Body of pancreas (tissue), 4 donors: Measurements from ENCODE around the gene MESP2.

Experiments used
- POLR2A ChIP-seq, 3 donors: fragments of 450-650 bp; IDR thresholded peaks; one replicate each; pipeline ENCODE4 v1.6.1; 2016; ENCODE audit warnings: antibody characterized with exemption in 3 of 3, mild to moderate bottlenecking in 2 of 3
- TF ChIP-seq, protein P1 (sequence below), 7 experiments: fragments of 450-650 bp in 4 of 7; fragments of 200-600 bp in 3 of 7; sonication (generic) in 3 of 7; IDR thresholded peaks; one replicate each; pipeline ENCODE4 v1.5.1; 2016 to 2019; ENCODE audit warnings: antibody characterized with exemption in 7 of 7

DNA sequence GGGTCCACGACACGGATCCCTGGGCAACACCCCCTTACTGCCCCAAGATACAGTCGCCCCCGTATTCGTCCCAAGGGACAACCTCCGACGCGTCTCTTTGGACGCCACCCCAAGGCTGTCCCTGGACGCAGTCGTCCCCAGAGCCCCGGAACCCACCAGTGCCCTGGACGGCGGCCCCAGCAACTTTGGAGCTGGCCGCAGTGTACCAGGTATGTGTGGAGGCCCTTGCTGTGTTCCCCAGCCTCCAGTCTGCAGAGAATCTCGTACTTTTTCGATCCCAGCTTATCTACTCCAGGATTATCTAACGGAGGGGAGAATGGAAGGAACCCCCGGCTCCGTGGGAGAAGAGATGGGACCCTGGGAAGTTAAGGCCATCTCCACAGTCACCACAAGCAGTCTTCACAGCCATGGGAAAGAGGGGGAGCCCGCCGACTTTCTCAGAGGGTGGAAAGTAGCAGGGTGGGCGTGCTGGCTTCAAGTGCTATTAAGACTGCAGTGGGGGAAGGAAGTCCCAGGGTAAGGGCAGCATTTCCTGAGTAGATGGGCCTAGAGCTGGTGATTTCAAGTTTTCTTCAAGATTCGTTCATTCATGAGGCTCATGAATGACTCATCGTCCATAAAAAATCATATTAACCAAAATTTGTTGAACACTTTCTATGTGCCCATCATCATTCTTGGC, 1.1 kb downstream of the MESP2 start:
- TF ChIP-seq, protein P1, sequence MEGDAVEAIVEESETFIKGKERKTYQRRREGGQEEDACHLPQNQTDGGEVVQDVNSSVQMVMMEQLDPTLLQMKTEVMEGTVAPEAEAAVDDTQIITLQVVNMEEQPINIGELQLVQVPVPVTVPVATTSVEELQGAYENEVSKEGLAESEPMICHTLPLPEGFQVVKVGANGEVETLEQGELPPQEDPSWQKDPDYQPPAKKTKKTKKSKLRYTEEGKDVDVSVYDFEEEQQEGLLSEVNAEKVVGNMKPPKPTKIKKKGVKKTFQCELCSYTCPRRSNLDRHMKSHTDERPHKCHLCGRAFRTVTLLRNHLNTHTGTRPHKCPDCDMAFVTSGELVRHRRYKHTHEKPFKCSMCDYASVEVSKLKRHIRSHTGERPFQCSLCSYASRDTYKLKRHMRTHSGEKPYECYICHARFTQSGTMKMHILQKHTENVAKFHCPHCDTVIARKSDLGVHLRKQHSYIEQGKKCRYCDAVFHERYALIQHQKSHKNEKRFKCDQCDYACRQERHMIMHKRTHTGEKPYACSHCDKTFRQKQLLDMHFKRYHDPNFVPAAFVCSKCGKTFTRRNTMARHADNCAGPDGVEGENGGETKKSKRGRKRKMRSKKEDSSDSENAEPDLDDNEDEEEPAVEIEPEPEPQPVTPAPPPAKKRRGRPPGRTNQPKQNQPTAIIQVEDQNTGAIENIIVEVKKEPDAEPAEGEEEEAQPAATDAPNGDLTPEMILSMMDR (IDR thresholded peaks at IDR 0.05): no peak
- TF ChIP-seq POLR2A (IDR thresholded peaks at IDR 0.05): no peak
